Stromal cell of bone marrow (primary cell): Measurements from ENCODE around the gene COL8A1.

Experiments
- DNase-seq: peaks from one replicate; pipeline ENCODE4 v3.0.0-alpha.2; 2012; ENCODE audit warnings: low read depth

Gene COL8A1

DNA sequence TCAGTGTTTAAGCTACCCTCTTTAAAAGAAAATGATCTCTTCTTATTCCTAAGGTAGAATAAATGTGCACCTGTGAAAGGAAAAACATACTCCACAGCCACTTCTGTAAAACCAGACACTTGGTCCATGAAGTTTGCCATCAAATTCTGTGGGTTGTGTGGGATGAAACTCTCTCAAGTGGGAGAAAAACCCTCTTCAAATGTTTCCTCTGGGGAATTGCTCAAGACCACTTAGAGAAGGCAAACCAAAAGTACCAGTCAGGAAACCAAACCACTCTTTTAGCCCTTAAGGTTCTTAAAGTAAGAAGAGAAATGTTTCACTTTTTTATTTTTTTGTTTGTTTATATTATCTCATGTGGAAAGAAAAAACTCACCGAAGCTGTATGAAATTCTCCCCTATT, 1.2 kb downstream of the COL8A1 start:
- no peak for DNase-seq

- no peak for DNase-seq
Observed at GRCh38 chr3:99640214-99640851, 1.9 kb downstream of the COL8A1 start.

DNA sequence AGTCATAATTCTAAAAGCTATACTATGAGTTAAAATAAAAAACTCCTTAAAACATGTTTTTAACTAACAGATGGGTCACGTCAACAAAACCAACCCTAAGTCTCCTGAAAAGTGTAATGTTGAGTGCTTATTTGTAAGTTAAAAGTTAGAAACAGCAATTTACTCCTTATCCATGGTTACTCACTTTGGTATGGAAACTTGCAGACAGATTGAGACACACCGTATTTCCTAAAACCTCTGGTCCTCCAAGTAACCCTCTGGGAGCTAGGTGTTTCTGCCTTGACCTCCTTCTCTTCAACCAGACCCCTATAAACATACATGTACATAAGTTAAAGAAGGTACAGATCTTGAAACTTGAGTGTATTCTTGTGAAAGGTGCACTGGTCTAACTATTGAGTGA, 3.1 kb downstream of the COL8A1 start:
- no peak for DNase-seq

GRCh38 chr3:99641982-99642381, 3.6 kb downstream of the COL8A1 start:
- no peak for DNase-seq

GRCh38 chr3:99644017-99644416, 5.6 kb downstream of the COL8A1 start:
- no peak for DNase-seq

- DNase-seq: no peak
Observed at GRCh38 chr3:99644746-99645145, 6.4 kb downstream of the COL8A1 start.

DNA sequence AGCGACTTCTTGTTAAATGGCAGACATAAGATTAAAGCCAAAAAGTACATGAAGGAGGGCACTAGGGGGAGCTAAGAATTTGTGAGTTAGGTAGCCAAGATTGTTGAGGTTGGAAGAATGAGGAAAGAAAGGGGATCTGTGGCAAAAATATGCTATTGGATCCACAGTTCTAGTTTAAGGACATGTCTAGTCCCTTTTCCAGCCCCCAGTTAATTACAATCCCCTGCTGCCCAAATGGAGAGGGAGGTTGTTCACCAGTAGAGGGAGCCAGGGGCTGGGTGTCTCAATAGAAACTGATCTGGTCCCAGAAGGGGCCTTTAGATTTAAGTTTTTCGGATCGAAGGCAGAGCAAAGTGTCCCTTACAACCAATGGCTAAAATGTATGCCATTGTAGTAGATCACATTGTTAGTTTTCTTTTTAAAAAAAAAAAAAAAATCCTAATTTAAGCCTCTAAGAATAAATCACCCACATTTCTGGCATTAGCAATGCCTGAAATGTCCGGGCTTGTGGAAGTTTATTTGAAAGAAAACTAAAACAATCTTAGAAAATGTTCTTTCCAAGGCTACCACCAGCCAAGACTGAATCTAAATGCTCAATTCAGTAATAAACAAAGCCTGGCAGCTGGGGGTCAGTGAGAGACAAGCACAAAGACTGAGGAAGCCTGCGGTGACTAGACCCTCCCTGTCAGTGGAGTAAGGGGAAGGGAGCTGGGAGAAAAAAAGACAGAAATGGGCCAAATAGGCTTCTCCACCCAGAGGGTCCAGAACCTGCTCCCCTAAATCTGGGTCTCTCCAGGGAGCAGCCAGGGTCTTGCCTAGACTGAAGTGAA, 7.1 kb downstream of the COL8A1 start:
- DNase-seq: peak; percentile 66

GRCh38 chr3:99646107-99646435, 7.7 kb downstream of the COL8A1 start:
- DNase-seq: no peak

GRCh38 chr3:99647081-99647480, 8.7 kb downstream of the COL8A1 start:
- DNase-seq: no peak

GRCh38 chr3:99648101-99648500, 9.7 kb downstream of the COL8A1 start:
- DNase-seq: no peak

GRCh38 chr3:99648516-99648915, 10.1 kb downstream of the COL8A1 start:
- no peak for DNase-seq

GRCh38 chr3:99651531-99651930, 13.1 kb downstream of the COL8A1 start:
- no peak for DNase-seq

DNA sequence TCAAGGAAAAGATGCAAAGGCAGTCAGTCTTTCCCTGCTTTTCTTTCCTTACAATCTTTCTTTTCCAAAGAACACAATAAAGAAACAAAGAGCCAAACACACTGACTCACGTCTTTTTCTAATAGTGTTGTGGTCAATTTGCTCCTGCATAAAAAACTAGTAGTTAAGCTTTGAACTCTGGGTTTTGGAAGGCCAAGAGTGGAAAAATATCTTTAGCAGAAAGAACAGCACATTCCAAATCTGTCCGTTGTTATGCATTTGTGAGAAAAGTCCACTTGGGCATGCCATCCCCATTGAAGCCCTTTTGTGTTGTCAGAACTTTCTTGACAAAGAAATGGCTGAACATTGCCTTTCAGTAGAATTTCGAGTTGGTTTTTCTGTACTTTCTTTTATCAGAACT, 18.2 kb downstream of the COL8A1 start:
- DNase-seq: peak; percentile 74

DNA sequence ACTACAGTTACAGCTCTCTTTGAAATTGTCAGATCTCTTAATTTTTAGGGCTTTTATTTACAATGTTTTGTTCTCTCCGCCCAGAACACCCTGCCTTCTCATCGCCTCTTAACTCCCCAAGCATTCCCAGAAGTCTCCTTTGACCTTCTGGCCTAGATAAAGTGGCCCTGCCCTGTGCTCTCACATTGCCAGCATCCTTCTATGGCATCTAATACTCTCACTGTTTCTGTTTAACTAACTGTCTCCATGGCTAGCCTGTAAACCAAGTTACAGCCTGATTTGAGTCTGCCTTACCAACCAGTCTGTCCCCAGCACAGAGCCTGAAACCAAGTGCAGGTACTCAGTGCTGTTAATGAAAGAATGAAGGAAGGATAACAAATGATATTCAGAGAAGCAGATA, 19.9 kb downstream of the COL8A1 start:
- no peak for DNase-seq

DNA sequence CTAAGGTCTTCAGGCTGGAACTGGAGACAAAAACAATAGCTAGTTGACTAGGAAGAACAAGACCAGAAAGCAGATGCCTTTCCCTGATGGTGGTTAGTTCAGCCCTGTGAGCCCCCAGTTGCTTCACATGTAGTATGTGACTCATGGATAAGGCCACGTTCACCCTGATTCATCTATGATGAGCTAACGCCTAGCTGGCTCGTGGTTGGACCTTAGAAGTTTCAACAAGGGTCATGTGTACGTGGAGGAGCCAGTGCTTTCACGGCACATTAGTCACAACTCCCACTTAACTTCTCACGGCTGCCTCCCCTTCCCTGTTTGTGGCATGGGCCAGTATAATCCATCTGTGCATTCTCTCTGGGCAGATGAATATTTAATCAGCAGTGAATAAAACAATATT, 20.6 kb downstream of the COL8A1 start:
- peak; percentile 99 for DNase-seq

GRCh38 chr3:99659951-99660350, 21.6 kb downstream of the COL8A1 start:
- DNase-seq: no peak

DNA sequence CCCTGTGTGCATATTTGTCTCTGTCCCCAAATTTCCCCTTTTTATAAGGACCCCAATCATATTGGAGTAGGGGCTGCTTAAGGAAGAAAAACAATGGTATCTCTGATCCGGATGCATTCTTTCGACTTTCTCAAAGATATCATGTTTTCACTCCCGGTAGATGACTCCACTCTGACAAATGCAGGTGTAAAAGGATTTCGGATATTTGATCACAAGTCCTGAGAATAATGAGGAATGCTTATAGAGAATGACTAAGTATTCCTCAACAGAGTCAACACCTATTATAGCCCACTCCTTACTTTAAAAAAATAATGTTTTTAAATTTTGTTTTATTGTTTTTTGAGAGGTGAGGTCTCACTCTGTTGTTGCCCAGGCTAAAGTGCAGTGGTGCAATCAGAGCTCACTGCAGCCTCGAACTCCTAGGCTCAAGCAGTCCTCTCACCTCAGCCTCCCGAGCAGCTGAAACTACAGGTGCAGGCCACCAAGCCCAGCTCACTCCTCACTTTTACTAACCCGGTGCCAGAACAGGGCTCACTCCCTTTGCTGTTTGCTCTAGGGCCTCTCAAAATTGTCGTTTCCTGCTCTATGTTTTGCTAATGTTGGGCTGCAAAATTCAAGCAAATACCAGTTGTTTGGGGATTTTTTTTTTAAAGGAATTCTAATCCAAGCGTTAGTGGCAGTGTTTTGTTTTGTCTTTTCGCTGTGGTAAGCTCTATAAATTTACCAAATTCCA, 24.6 kb downstream of the COL8A1 start:
- DNase-seq: no peak

- no peak for DNase-seq
Observed at GRCh38 chr3:99663977-99664376, 25.6 kb downstream of the COL8A1 start.

DNA sequence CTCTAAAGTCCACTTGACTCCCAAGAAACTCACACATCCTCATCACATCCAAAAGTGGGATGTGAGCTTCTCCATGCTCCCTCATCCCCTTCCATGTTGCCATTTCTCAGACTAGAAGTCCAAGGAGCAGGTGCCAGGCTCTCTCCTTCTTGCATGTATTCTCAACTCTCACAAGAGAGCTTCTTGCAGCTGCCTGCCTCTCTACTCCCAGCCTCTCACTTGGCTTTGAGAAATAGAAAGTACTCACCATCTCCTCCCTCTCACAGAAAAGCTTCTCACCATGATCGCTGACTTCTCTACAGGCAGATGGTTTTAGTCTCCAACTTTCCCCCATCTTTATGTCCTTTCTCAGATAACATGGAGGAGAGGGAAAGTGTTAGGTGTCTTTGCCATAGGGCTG, 26.6 kb downstream of the COL8A1 start:
- no peak for DNase-seq

DNA sequence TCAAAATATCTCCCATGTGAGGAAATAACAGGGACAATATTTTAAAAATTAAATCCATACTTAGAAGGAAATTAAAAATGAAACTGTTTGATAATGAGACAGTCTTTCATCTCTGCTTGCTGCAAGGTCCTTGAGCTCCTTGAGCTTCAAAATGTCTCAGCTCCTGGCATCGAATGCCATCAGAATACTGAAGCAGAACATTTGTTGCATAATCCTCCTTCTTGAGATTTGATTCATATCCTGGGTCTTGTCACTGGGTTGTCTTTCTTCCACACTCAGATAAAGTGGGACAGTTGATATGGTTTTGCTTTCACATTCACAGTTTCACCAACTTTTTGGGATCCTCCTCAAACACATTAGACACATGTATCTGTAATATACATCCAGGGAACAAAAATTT, 27.8 kb downstream of the COL8A1 start:
- DNase-seq: no peak

GRCh38 chr3:99668044-99668443, 29.6 kb downstream of the COL8A1 start:
- no peak for DNase-seq

GRCh38 chr3:99669879-99670555, 31.6 kb downstream of the COL8A1 start:
- peak; percentile 48 for DNase-seq

GRCh38 chr3:99670556-99670950, 32.2 kb downstream of the COL8A1 start:
- no peak for DNase-seq
